ENCODE data around the gene MBL2.

MBL2 gene

GRCh38 chr10:52772623-52773022 is at the start of gene MBL2:
Gene MBL2 (minus strand): TSS chr10:52772784. CDS start chr10:52771635, 1,149 bp downstream.
- no peaks in the 10 kb centered on the region for H3K27me3 ChIP-seq (ENCODE audit: control insufficient read depth in 1 of 2, insufficient read depth in 2 of 2, low read length in 2 of 2)
- no peak within 1 kb of the TSS for H3K4me3 ChIP-seq (ENCODE audit: low read depth in 1 of 2, low read length in 2 of 2)
- H3K27ac ChIP-seq (ENCODE audit: low read depth, low read length) = no peak within 1 kb of the TSS
- H3K36me3 ChIP-seq (ENCODE audit: insufficient read depth, low read length) = no peaks in the 10 kb centered on the region
- H3K9me3 ChIP-seq (ENCODE audit: low read length) = no peaks in the 10 kb centered on the region
- no peaks in the 10 kb centered on the region for H3K4me1 ChIP-seq (ENCODE audit: insufficient read depth, low read length)
- H3K9ac ChIP-seq (ENCODE audit: low read length) = no peak within 1 kb of the TSS

- Histone ChIP-seq H3K27me3 (ENCODE audit: control insufficient read depth in 1 of 2, insufficient read depth in 2 of 2, low read length in 2 of 2) (no peaks in the 10 kb centered on the region), H3K4me1 (ENCODE audit: insufficient read depth, low read length) (no peaks in the 10 kb centered on the region), H3K36me3 (ENCODE audit: insufficient read depth, low read length) (no peaks in the 10 kb centered on the region), H3K9ac (ENCODE audit: low read length) (no peak overlapping the region), H3K27ac (ENCODE audit: low read depth, low read length) (no peak overlapping the region), H3K4me3 (ENCODE audit: low read depth in 1 of 2, low read length in 2 of 2) (no peak overlapping the region), H3K9me3 (ENCODE audit: low read length) (no peaks in the 10 kb centered on the region)
Observed at GRCh38 chr10:52820309-52820708, 47.7 kb upstream of the MBL2 start.

- Histone ChIP-seq H3K4me1 (ENCODE audit: insufficient read depth, low read length) (no peaks in the 10 kb centered on the region), H3K27ac (ENCODE audit: low read depth, low read length) (no peak overlapping the region), H3K36me3 (ENCODE audit: insufficient read depth, low read length) (no peaks in the 10 kb centered on the region), H3K9me3 (ENCODE audit: low read length) (no peaks in the 10 kb centered on the region), H3K9ac (ENCODE audit: low read length) (no peak overlapping the region), H3K4me3 (ENCODE audit: low read depth in 1 of 2, low read length in 2 of 2) (no peak overlapping the region), H3K27me3 (ENCODE audit: control insufficient read depth in 1 of 2, insufficient read depth in 2 of 2, low read length in 2 of 2) (no peaks in the 10 kb centered on the region)
Observed at GRCh38 chr10:52818019-52818418, 45.4 kb upstream of the MBL2 start.

GRCh38 chr10:52814506-52814905 is 41.9 kb upstream of the MBL2 start:
- H3K4me3 ChIP-seq (ENCODE audit: low read depth in 1 of 2, low read length in 2 of 2) = no peak overlapping the region
- no peaks in the 10 kb centered on the region for H3K27me3 ChIP-seq (ENCODE audit: control insufficient read depth in 1 of 2, insufficient read depth in 2 of 2, low read length in 2 of 2)
- H3K9me3 ChIP-seq (ENCODE audit: low read length) = no peaks in the 10 kb centered on the region
- H3K36me3 ChIP-seq (ENCODE audit: insufficient read depth, low read length) = no peaks in the 10 kb centered on the region
- H3K9ac ChIP-seq (ENCODE audit: low read length) = no peak overlapping the region
- no peak overlapping the region for H3K27ac ChIP-seq (ENCODE audit: low read depth, low read length)
- H3K4me1 ChIP-seq (ENCODE audit: insufficient read depth, low read length) = no peaks in the 10 kb centered on the region

GRCh38 chr10:52811776-52812175 is 39.2 kb upstream of the MBL2 start:
- H3K4me1 ChIP-seq (ENCODE audit: insufficient read depth, low read length) = no peaks in the 10 kb centered on the region
- H3K9ac ChIP-seq (ENCODE audit: low read length) = no peak overlapping the region
- no peaks in the 10 kb centered on the region for H3K27me3 ChIP-seq (ENCODE audit: control insufficient read depth in 1 of 2, insufficient read depth in 2 of 2, low read length in 2 of 2)
- H3K27ac ChIP-seq (ENCODE audit: low read depth, low read length) = no peak overlapping the region
- H3K4me3 ChIP-seq (ENCODE audit: low read depth in 1 of 2, low read length in 2 of 2) = no peak overlapping the region
- H3K36me3 ChIP-seq (ENCODE audit: insufficient read depth, low read length) = no peaks in the 10 kb centered on the region
- no peaks in the 10 kb centered on the region for H3K9me3 ChIP-seq (ENCODE audit: low read length)

GRCh38 chr10:52810761-52811160 is 38.2 kb upstream of the MBL2 start:
- Histone ChIP-seq H3K9me3 (ENCODE audit: low read length) (no peaks in the 10 kb centered on the region), H3K4me3 (ENCODE audit: low read depth in 1 of 2, low read length in 2 of 2) (no peak overlapping the region), H3K27me3 (ENCODE audit: control insufficient read depth in 1 of 2, insufficient read depth in 2 of 2, low read length in 2 of 2) (no peaks in the 10 kb centered on the region), H3K36me3 (ENCODE audit: insufficient read depth, low read length) (no peaks in the 10 kb centered on the region), H3K9ac (ENCODE audit: low read length) (no peak overlapping the region), H3K27ac (ENCODE audit: low read depth, low read length) (no peak overlapping the region), H3K4me1 (ENCODE audit: insufficient read depth, low read length) (no peaks in the 10 kb centered on the region)

- H3K27me3 ChIP-seq (ENCODE audit: control insufficient read depth in 1 of 2, insufficient read depth in 2 of 2, low read length in 2 of 2) = no peaks in the 10 kb centered on the region
- no peak overlapping the region for H3K9ac ChIP-seq (ENCODE audit: low read length)
- H3K9me3 ChIP-seq (ENCODE audit: low read length) = no peaks in the 10 kb centered on the region
- H3K36me3 ChIP-seq (ENCODE audit: insufficient read depth, low read length) = no peaks in the 10 kb centered on the region
- H3K27ac ChIP-seq (ENCODE audit: low read depth, low read length) = no peak overlapping the region
- no peaks in the 10 kb centered on the region for H3K4me1 ChIP-seq (ENCODE audit: insufficient read depth, low read length)
- no peak overlapping the region for H3K4me3 ChIP-seq (ENCODE audit: low read depth in 1 of 2, low read length in 2 of 2)
Observed at GRCh38 chr10:52807803-52808202, 35.2 kb upstream of the MBL2 start.

- Histone ChIP-seq H3K36me3 (ENCODE audit: insufficient read depth, low read length) (no peaks in the 10 kb centered on the region), H3K9ac (ENCODE audit: low read length) (no peak overlapping the region), H3K9me3 (ENCODE audit: low read length) (no peaks in the 10 kb centered on the region), H3K4me3 (ENCODE audit: low read depth in 1 of 2, low read length in 2 of 2) (no peak overlapping the region), H3K27ac (ENCODE audit: low read depth, low read length) (no peak overlapping the region), H3K27me3 (ENCODE audit: control insufficient read depth in 1 of 2, insufficient read depth in 2 of 2, low read length in 2 of 2) (no peaks in the 10 kb centered on the region), H3K4me1 (ENCODE audit: insufficient read depth, low read length) (no peaks in the 10 kb centered on the region)
Observed at GRCh38 chr10:52805414-52806285, 33.1 kb upstream of the MBL2 start.

- H3K4me1 ChIP-seq (ENCODE audit: insufficient read depth, low read length) = no peaks in the 10 kb centered on the region
- no peaks in the 10 kb centered on the region for H3K9me3 ChIP-seq (ENCODE audit: low read length)
- no peaks in the 10 kb centered on the region for H3K36me3 ChIP-seq (ENCODE audit: insufficient read depth, low read length)
- no peaks in the 10 kb centered on the region for H3K27me3 ChIP-seq (ENCODE audit: control insufficient read depth in 1 of 2, insufficient read depth in 2 of 2, low read length in 2 of 2)
- H3K4me3 ChIP-seq (ENCODE audit: low read depth in 1 of 2, low read length in 2 of 2) = no peak overlapping the region
- no peak overlapping the region for H3K9ac ChIP-seq (ENCODE audit: low read length)
- no peak overlapping the region for H3K27ac ChIP-seq (ENCODE audit: low read depth, low read length)
Observed at GRCh38 chr10:52801947-52802346, 29.4 kb upstream of the MBL2 start.

- Histone ChIP-seq H3K4me1 (ENCODE audit: insufficient read depth, low read length) (no peaks in the 10 kb centered on the region), H3K4me3 (ENCODE audit: low read depth in 1 of 2, low read length in 2 of 2) (no peak overlapping the region)
Observed at GRCh38 chr10:52786098-52786497, 13.5 kb upstream of the MBL2 start.

GRCh38 chr10:52785418-52785817 is 12.8 kb upstream of the MBL2 start:
- no peak overlapping the region for H3K4me3 ChIP-seq (ENCODE audit: low read depth in 1 of 2, low read length in 2 of 2)
- no peak overlapping the region for H3K27ac ChIP-seq (ENCODE audit: low read depth, low read length)
- H3K9me3 ChIP-seq (ENCODE audit: low read length) = no peaks in the 10 kb centered on the region
- no peaks in the 10 kb centered on the region for H3K27me3 ChIP-seq (ENCODE audit: control insufficient read depth in 1 of 2, insufficient read depth in 2 of 2, low read length in 2 of 2)
- H3K36me3 ChIP-seq (ENCODE audit: insufficient read depth, low read length) = no peaks in the 10 kb centered on the region
- no peak overlapping the region for H3K9ac ChIP-seq (ENCODE audit: low read length)
- no peaks in the 10 kb centered on the region for H3K4me1 ChIP-seq (ENCODE audit: insufficient read depth, low read length)

More at GRCh38 chr10:52786098-52786497, 13.5 kb upstream of the MBL2 start:
- H3K36me3 ChIP-seq (ENCODE audit: insufficient read depth, low read length) = no peaks in the 10 kb centered on the region
- no peak overlapping the region for H3K9ac ChIP-seq (ENCODE audit: low read length)
- H3K9me3 ChIP-seq (ENCODE audit: low read length) = no peaks in the 10 kb centered on the region
- no peaks in the 10 kb centered on the region for H3K27me3 ChIP-seq (ENCODE audit: control insufficient read depth in 1 of 2, insufficient read depth in 2 of 2, low read length in 2 of 2)
- no peak overlapping the region for H3K27ac ChIP-seq (ENCODE audit: low read depth, low read length)

- Histone ChIP-seq H3K9ac (ENCODE audit: low read length) (no peak overlapping the region), H3K27me3 (ENCODE audit: control insufficient read depth in 1 of 2, insufficient read depth in 2 of 2, low read length in 2 of 2) (no peaks in the 10 kb centered on the region), H3K4me1 (ENCODE audit: insufficient read depth, low read length) (no peaks in the 10 kb centered on the region), H3K36me3 (ENCODE audit: insufficient read depth, low read length) (no peaks in the 10 kb centered on the region), H3K9me3 (ENCODE audit: low read length) (no peaks in the 10 kb centered on the region), H3K4me3 (ENCODE audit: low read depth in 1 of 2, low read length in 2 of 2) (no peak overlapping the region), H3K27ac (ENCODE audit: low read depth, low read length) (no peak overlapping the region)
Observed at GRCh38 chr10:52783726-52784125, 11.1 kb upstream of the MBL2 start.

Data from muscle layer of colon (tissue), 2 donors.